Glutamatergic neuron (in vitro differentiated cells): Measurements from ENCODE around the gene PEX11G. TPM values are rescaled to one million over a fixed set of nuclear protein-coding genes. Genes with fewer than 3 reads are reported as not detected.
"Not testable (repeated sequence)": the region's sequence is repeated elsewhere in the genome, so short reads cannot be mapped to it uniquely, and the experiment has no call there.

ENCODE experiments used
- DNase-seq: peaks from one replicate; pipeline ENCODE4 v3.0.0; 2022
- H3K27ac Mint-ChIP-seq: one replicate; pipeline ENCODE4 v1.8.0; 2020; ENCODE audit warnings: mild to moderate bottlenecking, mixed read lengths, inconsistent platforms; ENCODE audit not compliant: unreplicated experiment
- H3K27me3 Mint-ChIP-seq: one replicate; pipeline ENCODE4 v1.8.0; 2020; ENCODE audit warnings: mild to moderate bottlenecking, moderate library complexity, mixed read lengths, inconsistent platforms; ENCODE audit not compliant: unreplicated experiment
- H3K36me3 Mint-ChIP-seq: one replicate; pipeline ENCODE4 v1.8.0; 2020; ENCODE audit warnings: mild to moderate bottlenecking, mixed read lengths, inconsistent platforms; ENCODE audit not compliant: unreplicated experiment
- H3K4me1 Mint-ChIP-seq: one replicate; pipeline ENCODE4 v1.8.0; 2020; ENCODE audit warnings: mild to moderate bottlenecking, low read depth, mixed read lengths, inconsistent platforms; ENCODE audit not compliant: unreplicated experiment
- H3K4me3 Mint-ChIP-seq: one replicate; pipeline ENCODE4 v1.8.0; 2020; ENCODE audit warnings: mild to moderate bottlenecking, mixed read lengths, inconsistent platforms; ENCODE audit not compliant: unreplicated experiment
- H3K9me3 Mint-ChIP-seq: one replicate; pipeline ENCODE4 v1.8.0; 2020; ENCODE audit warnings: mild to moderate bottlenecking, moderate library complexity, mixed read lengths, inconsistent platforms; ENCODE audit not compliant: unreplicated experiment
- total RNA-seq: library from RNA; stranded (reverse); fragmentation: NEBNext Ultra II Directional; extraction: Animal tissue kit (Norgen Biotek cat#: 25700); gene quantifications from one replicate; pipeline ENCODE4 v1.2.1, GENCODE V29; 2021; ENCODE audit not compliant: unreplicated experiment
- TF ChIP-seq, protein P1 (sequence below): fragments of 200-600 bp; sonication (generic); IDR thresholded peaks from one replicate; pipeline ENCODE4 v1.5.0; 2021; ENCODE audit not compliant: partially characterized antibody, unreplicated experiment

Gene PEX11G
- total RNA-seq, 1 donor from 2014 or later, result 2.6 TPM

GRCh38 chr19:7442423-7442822 lies 46.4 kb downstream of the PEX11G start:
- Mint-ChIP-seq H3K9me3 (peaks cover 3% of the 10 kb centered on the region), H3K27me3 (peaks cover 2% of the 10 kb centered on the region), H3K4me3 (no peak overlapping the region), H3K4me1 (no peaks in the 10 kb centered on the region), H3K36me3 (peaks cover 2% of the 10 kb centered on the region), H3K27ac (no peak overlapping the region)
- TF ChIP-seq, protein P1, sequence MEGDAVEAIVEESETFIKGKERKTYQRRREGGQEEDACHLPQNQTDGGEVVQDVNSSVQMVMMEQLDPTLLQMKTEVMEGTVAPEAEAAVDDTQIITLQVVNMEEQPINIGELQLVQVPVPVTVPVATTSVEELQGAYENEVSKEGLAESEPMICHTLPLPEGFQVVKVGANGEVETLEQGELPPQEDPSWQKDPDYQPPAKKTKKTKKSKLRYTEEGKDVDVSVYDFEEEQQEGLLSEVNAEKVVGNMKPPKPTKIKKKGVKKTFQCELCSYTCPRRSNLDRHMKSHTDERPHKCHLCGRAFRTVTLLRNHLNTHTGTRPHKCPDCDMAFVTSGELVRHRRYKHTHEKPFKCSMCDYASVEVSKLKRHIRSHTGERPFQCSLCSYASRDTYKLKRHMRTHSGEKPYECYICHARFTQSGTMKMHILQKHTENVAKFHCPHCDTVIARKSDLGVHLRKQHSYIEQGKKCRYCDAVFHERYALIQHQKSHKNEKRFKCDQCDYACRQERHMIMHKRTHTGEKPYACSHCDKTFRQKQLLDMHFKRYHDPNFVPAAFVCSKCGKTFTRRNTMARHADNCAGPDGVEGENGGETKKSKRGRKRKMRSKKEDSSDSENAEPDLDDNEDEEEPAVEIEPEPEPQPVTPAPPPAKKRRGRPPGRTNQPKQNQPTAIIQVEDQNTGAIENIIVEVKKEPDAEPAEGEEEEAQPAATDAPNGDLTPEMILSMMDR, result no peak
- no peak for DNase-seq

GRCh38 chr19:7441468-7442146 lies 47.2 kb downstream of the PEX11G start:
- TF ChIP-seq, protein P1, result no peak
- Mint-ChIP-seq H3K27ac (no peak overlapping the region), H3K4me3 (no peak overlapping the region), H3K36me3 (peaks cover 2% of the 10 kb centered on the region), H3K9me3 (peaks cover 4% of the 10 kb centered on the region), H3K27me3 (peaks cover 2% of the 10 kb centered on the region), H3K4me1 (peaks cover 2% of the 10 kb centered on the region)
- DNase-seq, result no peak

GRCh38 chr19:7440188-7440975 lies 48.5 kb downstream of the PEX11G start:
- Mint-ChIP-seq H3K9me3 (peaks cover 6% of the 10 kb centered on the region), H3K27ac (no peak overlapping the region), H3K27me3 (peaks cover 2% of the 10 kb centered on the region), H3K4me1 (peaks cover 8% of the 10 kb centered on the region), H3K36me3 (peaks cover 5% of the 10 kb centered on the region), H3K4me3 (no peak overlapping the region)
- no peak for DNase-seq
- TF ChIP-seq, protein P1, result no peak

DNA sequence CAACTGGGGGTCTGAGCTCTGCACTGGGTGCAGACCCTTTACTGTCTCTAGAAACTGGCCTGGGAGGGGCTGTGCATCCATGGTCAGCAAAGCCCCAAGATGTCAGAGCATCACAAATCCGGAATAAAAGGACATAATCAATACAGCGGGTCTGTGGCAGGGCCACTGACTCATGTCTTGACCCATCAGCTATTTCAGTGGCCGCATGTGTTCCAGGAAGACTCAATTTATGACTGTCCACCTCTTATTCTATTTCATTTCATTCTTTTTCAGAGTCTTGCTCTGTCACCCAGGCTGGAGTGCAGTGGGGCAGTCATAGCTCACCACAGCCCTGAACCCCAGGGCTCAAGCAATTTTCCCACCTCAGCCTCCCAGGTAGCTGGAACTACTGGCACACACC lies 53.2 kb downstream of the PEX11G start:
- Mint-ChIP-seq H3K4me1 (peaks cover 12% of the 10 kb centered on the region), H3K9me3 (peaks cover 3% of the 10 kb centered on the region), H3K27ac (peak overlapping the region; percentile 52), H3K27me3 (peaks cover 3% of the 10 kb centered on the region), H3K4me3 (no peak overlapping the region), H3K36me3 (peaks cover 5% of the 10 kb centered on the region)
- TF ChIP-seq, protein P1, result no peak
- no peak for DNase-seq

DNA sequence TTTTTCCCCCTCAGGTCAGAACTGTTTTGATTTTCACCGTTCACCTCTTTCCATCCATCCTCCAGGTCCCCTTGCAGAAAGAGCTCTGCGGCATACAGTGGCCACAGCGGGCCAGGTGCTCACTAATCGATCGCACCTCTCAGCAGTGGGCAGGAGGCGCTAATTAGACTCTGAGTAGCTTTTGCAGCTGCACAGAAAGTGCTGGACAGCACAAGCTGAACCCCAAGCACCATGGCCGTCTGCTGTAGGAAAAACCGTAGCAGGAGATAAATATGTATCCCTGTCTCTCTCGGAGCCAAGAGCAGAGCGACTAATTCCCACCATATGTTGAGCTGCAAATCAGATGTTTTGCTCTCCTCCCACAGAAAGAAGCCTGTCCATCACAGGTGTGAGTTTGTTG lies 54.4 kb downstream of the PEX11G start:
- no peak for DNase-seq
- H3K27ac Mint-ChIP-seq, result peak overlapping the region; percentile 46
- peaks cover 3% of the 10 kb centered on the region for H3K27me3 Mint-ChIP-seq
- peaks cover 3% of the 10 kb centered on the region for H3K9me3 Mint-ChIP-seq
- H3K4me3 Mint-ChIP-seq, result no peak overlapping the region
- peaks cover 12% of the 10 kb centered on the region for H3K4me1 Mint-ChIP-seq
- TF ChIP-seq, protein P1, result no peak
- peaks cover 5% of the 10 kb centered on the region for H3K36me3 Mint-ChIP-seq

DNA sequence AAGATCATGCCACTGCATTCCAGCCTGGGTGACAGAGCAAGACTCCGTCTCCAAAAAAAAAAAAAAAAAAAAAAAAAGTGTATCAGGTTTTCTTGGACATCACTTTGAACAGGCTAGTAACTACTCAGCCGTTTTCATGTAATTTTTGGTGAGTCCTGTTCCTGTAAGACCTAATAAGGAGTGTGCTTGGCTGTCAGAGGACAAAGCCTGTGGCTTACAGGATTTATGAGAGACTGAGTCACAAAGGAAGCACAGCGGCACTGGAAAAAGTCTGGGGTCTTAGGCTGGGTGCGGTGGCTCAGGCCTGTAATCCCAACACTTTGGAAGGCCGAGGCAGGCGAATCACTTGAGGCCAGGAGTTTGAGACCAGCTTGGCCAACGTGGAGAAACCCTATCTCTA lies 55.4 kb downstream of the PEX11G start:
- not testable (repeated sequence) for H3K27ac Mint-ChIP-seq, H3K27me3 Mint-ChIP-seq, H3K36me3 Mint-ChIP-seq, H3K4me3 Mint-ChIP-seq, H3K9me3 Mint-ChIP-seq, DNase-seq
- peaks cover 12% of the 10 kb centered on the region for H3K4me1 Mint-ChIP-seq
